Thymus (tissue), 11 donors: ENCODE data around the gene SOS1. TPM values are rescaled to one million over a fixed set of nuclear protein-coding genes. Genes with fewer than 3 reads are reported as not detected.
A peak's percentile ranks its signal among the peaks of the same experiment; 100 is the strongest.

Experiments
- DNase-seq, 9 donors: peaks; one replicate each; pipeline ENCODE4 v3.0.0-alpha.2; 2013; ENCODE audit warnings: low spot score in 9 of 9, low read depth in 6 of 9, missing footprints in 1 of 9
- H3K27ac ChIP-seq, 2 donors: one replicate each; pipeline ENCODE4 v1.5.1; 2013; ENCODE audit warnings: control low read depth in 1 of 2, low read depth in 1 of 2, low read length in 1 of 2, mild to moderate bottlenecking in 1 of 2, moderate library complexity in 1 of 2
- H3K27me3 ChIP-seq, 2 donors: one replicate each; pipeline ENCODE4 v1.5.1; 2013; ENCODE audit warnings: low read length in 1 of 2; ENCODE audit not compliant: control insufficient read depth in 2 of 2, insufficient read depth in 1 of 2
- H3K36me3 ChIP-seq, 2 donors: one replicate each; pipeline ENCODE4 v1.5.1; 2013; ENCODE audit warnings: low read length in 1 of 2, mild to moderate bottlenecking in 1 of 2, moderate library complexity in 1 of 2; ENCODE audit not compliant: control insufficient read depth in 2 of 2, insufficient read depth in 2 of 2
- H3K4me1 ChIP-seq, 2 donors: one replicate each; pipeline ENCODE4 v1.5.1; 2013; ENCODE audit warnings: low read length in 2 of 2; ENCODE audit not compliant: control insufficient read depth in 2 of 2, insufficient read depth in 2 of 2
- H3K4me3 ChIP-seq, 2 donors: one replicate each; pipeline ENCODE4 v1.5.1; 2013; ENCODE audit warnings: low read length in 2 of 2, control low read depth in 1 of 2, mild to moderate bottlenecking in 1 of 2
- H3K9me3 ChIP-seq, 2 donors: one replicate each; pipeline ENCODE4 v1.5.1; 2013; ENCODE audit warnings: low read length in 1 of 2, mild to moderate bottlenecking in 1 of 2; ENCODE audit not compliant: control insufficient read depth in 2 of 2, insufficient read depth in 1 of 2
- WGBS: extraction: QIAGEN DNeasy Blood & Tissue Kit; methylation state at CpG from one replicate; pipeline ENCODE4 v1.1.7; 2013; 5-methylcytosine and 5-hydroxymethylcytosine counted together
- polyA plus RNA-seq: library from polyadenylated mRNA; stranded (reverse); fragments of 200-250 nt; gene quantifications from one replicate; pipeline ENCODE4 v1.2.3, GENCODE V29; 2013
- total RNA-seq: library from RNA; stranded (reverse); fragments of 120-200 nt; gene quantifications from one replicate; pipeline ENCODE4 v1.2.4, GENCODE V29; 2013
- donor health status: healthy.

Gene SOS1
- total and polyA plus RNA-seq, 2 donors, result 10.4 to 12.5 TPM

DNA sequence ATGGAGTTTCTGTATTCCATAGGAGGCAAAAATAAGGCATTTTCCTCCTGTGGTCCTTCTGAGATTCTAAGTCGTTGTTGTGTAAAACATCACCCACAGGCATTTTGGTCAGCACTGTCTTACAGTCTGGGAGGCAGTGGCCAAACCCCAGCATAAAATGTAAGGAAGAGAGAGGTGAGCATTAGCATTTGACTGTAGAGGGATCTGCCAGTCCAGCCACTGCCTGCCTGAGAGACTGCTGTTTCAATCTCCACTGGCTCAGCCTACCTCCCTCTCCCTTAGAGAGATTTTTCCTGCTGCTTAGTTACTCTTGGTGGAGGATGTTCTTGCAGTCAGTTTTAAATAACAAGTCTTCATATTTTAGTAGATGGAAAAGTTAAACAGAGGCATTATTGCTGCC, 154.2 kb downstream of the SOS1 start:
- no peaks in the 10 kb centered on the region for H3K9me3 ChIP-seq
- WGBS, result 94% methylated on average over 1 of the region's 1 CpG

DNA sequence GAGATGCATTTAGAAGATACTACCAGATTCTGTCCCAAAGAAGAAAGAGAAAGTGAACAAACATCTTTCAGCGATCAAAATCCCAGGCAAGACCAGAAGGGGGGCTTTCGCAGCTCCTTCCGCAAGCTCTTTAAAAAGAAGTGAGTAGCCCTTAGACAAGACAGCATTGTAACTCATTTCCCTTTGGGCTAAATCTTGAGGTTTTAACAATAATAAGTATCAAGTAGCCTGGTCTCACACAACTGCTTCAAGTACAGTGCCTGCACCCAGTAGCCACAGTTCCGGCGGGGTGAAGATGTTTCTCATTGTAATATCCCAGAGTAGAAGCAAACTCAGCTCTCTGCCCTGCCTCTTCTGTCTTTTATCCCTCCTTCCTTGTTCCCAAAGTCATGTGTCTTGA, 154.8 kb downstream of the SOS1 start:
- peaks cover 0 to under 1% of the 10 kb centered on the region in 2 donors for H3K9me3 ChIP-seq
- no peak overlapping the region for H3K27ac ChIP-seq
- peaks cover 0 to under 1% of the 10 kb centered on the region in 2 donors for H3K27me3 ChIP-seq
- no peak overlapping the region for H3K4me3 ChIP-seq
- peaks cover 0 to 7% of the 10 kb centered on the region in 2 donors for H3K4me1 ChIP-seq
- no peak for DNase-seq
- no peaks in the 10 kb centered on the region for H3K36me3 ChIP-seq
- WGBS, result 99% methylated on average over 5 of the region's 5 CpGs

More for the DNA sequence above, 154.2 kb downstream of the SOS1 start:
- no peak for DNase-seq
- H3K36me3 ChIP-seq, result no peaks in the 10 kb centered on the region
- H3K4me1 ChIP-seq, result peaks cover 0 to 3% of the 10 kb centered on the region in 2 donors
- H3K27ac ChIP-seq, result no peak overlapping the region
- H3K4me3 ChIP-seq, result no peak overlapping the region
- no peaks in the 10 kb centered on the region for H3K27me3 ChIP-seq

DNA sequence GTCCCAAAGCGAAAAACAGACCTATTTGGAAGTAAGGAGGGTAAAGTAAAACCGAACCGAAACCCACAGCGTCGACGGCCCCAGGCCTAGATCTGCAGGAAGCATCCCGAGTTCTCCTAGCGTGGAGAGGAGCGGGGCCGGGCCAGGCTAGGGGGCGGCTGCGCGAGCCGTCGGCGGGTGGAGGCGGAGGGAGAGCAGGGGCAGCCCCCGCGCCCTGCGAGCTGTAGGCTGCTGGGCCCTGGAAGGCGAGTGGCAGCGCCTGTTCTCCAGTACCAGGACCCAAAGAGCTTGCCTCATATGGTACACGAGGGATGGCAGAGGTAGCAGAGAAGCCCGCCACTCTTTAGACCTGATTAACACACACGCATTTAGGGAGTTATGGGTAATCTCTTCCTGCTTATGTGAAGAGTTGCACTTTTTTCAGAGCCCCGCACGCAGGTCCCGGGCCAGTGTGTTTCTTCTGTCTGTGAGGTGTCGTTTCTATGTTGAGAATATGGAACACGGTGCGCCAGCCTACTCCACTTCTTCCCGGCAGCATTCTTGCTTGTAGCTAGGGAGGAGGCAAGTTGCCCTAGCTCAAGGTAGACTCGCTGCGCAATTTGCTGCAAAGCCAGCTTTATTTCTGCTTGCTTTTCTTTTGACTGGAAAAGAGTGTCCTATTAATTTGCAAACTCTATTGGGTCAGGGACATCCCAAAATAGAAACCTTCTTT, 160.1 kb downstream of the SOS1 start:
- peak overlapping the region; percentile 24 to 50 for H3K4me3 ChIP-seq
- H3K27ac ChIP-seq, result no peak overlapping the region
- H3K27me3 ChIP-seq, result peaks cover 3 to 22% of the 10 kb centered on the region in 2 donors
- 70% methylated on average over 34 of the region's 34 CpGs for WGBS
- peaks cover 9 to 20% of the 10 kb centered on the region in 2 donors for H3K4me1 ChIP-seq
- DNase-seq, result peak in 1 of 9 donors; percentile 13
- peaks cover 0 to 11% of the 10 kb centered on the region in 2 donors for H3K9me3 ChIP-seq
- no peaks in the 10 kb centered on the region for H3K36me3 ChIP-seq

DNA sequence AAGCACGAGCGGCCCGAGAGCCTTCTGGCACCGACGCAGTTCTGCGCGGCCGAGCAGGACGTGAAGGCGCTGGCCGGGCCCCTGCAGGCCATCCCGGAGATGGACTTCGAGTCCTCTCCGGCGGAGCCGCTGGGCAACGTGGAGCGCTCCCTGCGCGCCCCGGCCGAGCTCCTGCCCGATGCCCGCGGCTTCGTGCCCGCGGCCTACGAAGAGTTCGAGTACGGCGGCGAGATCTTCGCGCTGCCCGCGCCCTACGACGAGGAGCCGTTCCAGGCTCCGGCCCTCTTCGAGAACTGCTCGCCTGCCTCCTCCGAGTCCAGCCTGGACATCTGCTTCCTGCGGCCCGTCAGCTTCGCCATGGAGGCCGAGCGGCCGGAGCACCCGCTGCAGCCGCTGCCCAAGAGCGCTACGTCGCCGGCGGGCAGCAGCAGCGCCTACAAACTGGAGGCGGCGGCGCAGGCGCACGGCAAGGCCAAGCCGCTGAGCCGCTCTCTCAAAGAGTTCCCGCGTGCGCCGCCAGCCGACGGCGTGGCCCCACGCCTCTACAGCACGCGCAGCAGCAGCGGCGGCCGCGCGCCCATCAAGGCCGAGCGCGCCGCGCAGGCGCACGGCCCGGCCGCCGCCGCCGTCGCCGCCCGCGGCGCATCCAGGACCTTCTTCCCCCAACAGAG, 160.8 kb downstream of the SOS1 start:
- Histone ChIP-seq H3K4me1 (peaks cover 9 to 20% of the 10 kb centered on the region in 2 donors), H3K9me3 (peaks cover 0 to 11% of the 10 kb centered on the region in 2 donors), H3K4me3 (peak overlapping the region; percentile 40 to 50), H3K27me3 (peaks cover 3 to 22% of the 10 kb centered on the region in 2 donors), H3K27ac (no peak overlapping the region), H3K36me3 (no peaks in the 10 kb centered on the region)
- DNase-seq, result peak; percentile 46 to 87 (median 65)
- WGBS, result 11% methylated on average over 97 of the region's 97 CpGs

DNA sequence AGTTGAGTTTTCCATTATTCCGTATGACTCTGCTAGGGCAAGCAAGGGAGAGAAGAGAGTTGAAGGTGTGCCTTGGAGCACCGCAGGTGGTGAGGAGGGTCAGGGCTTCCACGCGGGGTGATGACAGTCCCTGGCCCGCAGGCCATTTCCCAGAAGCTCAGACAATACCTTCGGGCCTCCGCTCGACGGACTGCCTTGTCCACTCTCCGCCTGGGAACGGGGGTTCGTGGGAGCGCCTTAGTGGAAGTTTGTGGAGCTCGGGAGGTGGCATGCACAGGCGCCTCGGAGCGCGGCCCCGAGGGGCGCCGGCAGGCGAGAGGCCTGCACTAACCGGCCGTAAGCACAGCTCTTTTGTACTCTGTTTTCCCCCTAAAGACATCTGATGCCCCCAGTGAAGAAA, 161.4 kb downstream of the SOS1 start:
- Histone ChIP-seq H3K36me3 (no peaks in the 10 kb centered on the region), H3K4me1 (peaks cover 9 to 20% of the 10 kb centered on the region in 2 donors), H3K27ac (no peak overlapping the region), H3K27me3 (peaks cover 3 to 22% of the 10 kb centered on the region in 2 donors), H3K4me3 (peak overlapping the region; percentile 40 to 50), H3K9me3 (peaks cover 0 to 11% of the 10 kb centered on the region in 2 donors)
- no peak for DNase-seq
- 88% methylated on average over 24 of the region's 24 CpGs for WGBS

DNA sequence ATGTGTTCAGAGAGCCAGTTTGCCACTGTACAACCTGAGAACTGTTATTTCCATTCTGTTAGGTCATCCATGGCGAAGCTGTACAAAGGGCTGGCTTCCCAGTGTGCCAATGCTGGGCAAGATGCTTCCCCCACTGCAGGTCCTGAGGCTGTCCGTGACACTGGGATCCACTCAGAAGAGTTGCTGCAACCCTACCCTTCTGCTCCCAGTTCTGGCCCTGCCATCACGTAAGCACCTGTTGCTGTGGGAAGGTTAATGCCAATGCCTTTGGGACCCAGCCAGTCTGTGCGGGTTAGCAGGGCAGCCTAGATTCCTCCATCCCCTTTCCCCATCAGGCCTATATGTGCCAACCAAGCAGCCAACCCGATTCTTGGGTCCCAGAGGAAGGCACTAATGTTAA, 162.9 kb downstream of the SOS1 start:
- Histone ChIP-seq H3K27ac (no peak overlapping the region), H3K9me3 (peaks cover 0 to 11% of the 10 kb centered on the region in 2 donors), H3K4me1 (peaks cover 9 to 20% of the 10 kb centered on the region in 2 donors), H3K27me3 (peaks cover 3 to 22% of the 10 kb centered on the region in 2 donors), H3K4me3 (no peak overlapping the region), H3K36me3 (no peaks in the 10 kb centered on the region)
- no peak for DNase-seq
- WGBS, result 95% methylated on average over 5 of the region's 5 CpGs

DNA sequence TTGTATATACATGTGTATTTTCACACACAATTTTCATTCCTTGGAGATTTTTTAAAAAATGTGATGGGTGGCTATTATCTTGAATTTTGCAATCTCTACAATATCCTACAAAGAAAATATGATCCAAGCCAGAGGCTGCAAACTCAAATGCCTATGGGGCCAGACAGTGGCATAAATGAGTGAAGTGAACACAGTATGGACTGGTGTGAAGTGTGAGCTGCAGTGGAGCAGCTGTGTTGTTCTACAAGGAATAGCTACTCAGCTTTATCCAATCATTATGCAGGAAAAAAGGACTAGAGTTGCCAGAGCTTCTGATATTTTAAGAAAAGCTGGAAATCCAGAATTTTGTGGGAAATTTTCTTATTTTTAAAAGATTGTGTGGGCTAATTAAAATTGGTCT, 169.1 kb downstream of the SOS1 start:
- DNase-seq, result no peak
- no peaks in the 10 kb centered on the region for H3K27me3 ChIP-seq

DNA sequence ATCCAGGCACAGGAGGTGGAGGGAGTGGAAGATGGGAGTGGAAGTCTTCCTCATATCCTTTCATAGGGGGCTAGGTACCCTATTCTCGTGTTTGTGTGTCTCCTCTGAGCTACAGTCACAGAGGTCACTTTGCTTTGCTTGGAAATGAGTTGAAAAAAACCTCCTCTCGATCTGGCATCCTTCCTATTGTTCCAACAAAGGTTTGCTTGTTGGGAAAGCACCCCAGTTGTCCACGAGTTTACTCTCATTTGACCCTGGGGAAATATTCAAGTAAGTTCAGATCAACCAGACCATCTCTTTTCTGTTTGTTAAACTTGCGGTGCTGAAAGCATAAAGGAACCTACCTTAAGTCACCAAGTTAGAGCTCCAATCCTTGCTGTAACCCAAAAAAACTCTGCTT, 171.9 kb downstream of the SOS1 start:
- Histone ChIP-seq H3K4me3 (no peak overlapping the region), H3K9me3 (no peaks in the 10 kb centered on the region), H3K36me3 (no peaks in the 10 kb centered on the region), H3K4me1 (no peaks in the 10 kb centered on the region), H3K27me3 (no peaks in the 10 kb centered on the region), H3K27ac (no peak overlapping the region)
- 94% methylated on average over 4 of the region's 4 CpGs for WGBS
- DNase-seq, result no peak

More for the DNA sequence above, 169.1 kb downstream of the SOS1 start:
- H3K9me3 ChIP-seq, result no peaks in the 10 kb centered on the region
- H3K36me3 ChIP-seq, result no peaks in the 10 kb centered on the region
- no peak overlapping the region for H3K27ac ChIP-seq
- H3K4me3 ChIP-seq, result no peak overlapping the region
- no peaks in the 10 kb centered on the region for H3K4me1 ChIP-seq

DNA sequence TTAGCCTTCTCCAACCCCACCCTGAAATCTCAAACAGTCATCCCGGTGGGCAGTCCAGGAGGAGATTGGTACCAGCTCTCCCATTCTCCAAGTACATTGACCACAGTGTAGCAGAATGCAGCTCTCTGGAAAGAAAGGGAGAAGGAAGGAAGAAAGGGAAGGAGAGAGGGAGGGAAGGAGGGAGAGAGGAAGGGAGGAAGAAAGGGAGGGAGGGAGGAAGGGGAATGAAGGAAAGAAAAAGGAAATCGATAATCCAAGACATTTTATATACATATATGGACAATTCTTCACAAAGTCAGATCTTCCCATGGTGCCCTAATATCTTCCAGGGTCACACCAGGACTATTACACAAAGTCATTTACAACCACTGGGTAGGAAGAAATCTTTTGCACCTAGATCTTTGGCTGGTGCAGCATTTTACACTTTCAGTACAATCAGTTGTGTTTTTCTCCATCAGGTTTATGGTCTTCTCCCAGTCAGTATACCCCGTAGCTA, 172.4 kb downstream of the SOS1 start:
- DNase-seq, result no peak
- no peaks in the 10 kb centered on the region for H3K4me1 ChIP-seq
- H3K4me3 ChIP-seq, result no peak overlapping the region
- no peak overlapping the region for H3K27ac ChIP-seq
- H3K27me3 ChIP-seq, result no peaks in the 10 kb centered on the region
- no peaks in the 10 kb centered on the region for H3K9me3 ChIP-seq
- WGBS, result 96% methylated on average over 3 of the region's 3 CpGs
- no peaks in the 10 kb centered on the region for H3K36me3 ChIP-seq
